Fibroblast of lung (primary cell): Measurements from ENCODE around the gene MAT2A. TPM values are rescaled to one million over a fixed set of nuclear protein-coding genes. Genes with fewer than 3 reads are reported as not detected.
A peak's percentile ranks its signal among the peaks of the same experiment; 100 is the strongest.

Experiments
- DNase-seq, 2 donors: peaks; one replicate each; pipeline versions ENCODE4 v3.0.0 to v3.0.0-alpha.2; 2010; ENCODE audit warnings: low read depth in 2 of 2
- H2AFZ ChIP-seq: 2 replicates; pipeline ENCODE4 v1.5.1; 2012; ENCODE audit warnings: low read length, control low read depth, inconsistent platforms
- H3K27ac ChIP-seq: 2 replicates; pipeline ENCODE4 v1.5.1; 2011; ENCODE audit warnings: low read length, control low read depth; ENCODE audit not compliant: insufficient read depth
- H3K27me3 ChIP-seq: 2 replicates; pipeline ENCODE4 v1.5.1; 2011; ENCODE audit warnings: mild to moderate bottlenecking, low read length; ENCODE audit not compliant: control insufficient read depth, insufficient read depth
- H3K36me3 ChIP-seq: 2 replicates; pipeline ENCODE4 v1.5.1; 2011; ENCODE audit warnings: low read length; ENCODE audit not compliant: control insufficient read depth, insufficient read depth
- H3K4me1 ChIP-seq: 2 replicates; pipeline ENCODE4 v1.5.1; 2011; ENCODE audit warnings: low read length; ENCODE audit not compliant: control insufficient read depth, insufficient read depth; ENCODE audit errors: extremely low read depth
- H3K4me2 ChIP-seq: 2 replicates; pipeline ENCODE4 v1.5.1; 2011; ENCODE audit warnings: low read length, control low read depth; ENCODE audit not compliant: insufficient read depth; ENCODE audit errors: extremely low read depth
- H3K4me3 ChIP-seq, 4 experiments: fragments of 200-600 bp in 1 of 4; sonication (generic) in 1 of 4; replicated peaks in 1 of 4; 2 replicates each; pipeline ENCODE4 v1.5.1; 2011 to 2016; ENCODE audit warnings: low read length in 4 of 4, low read depth in 3 of 4, mild to moderate bottlenecking in 3 of 4, control low read depth in 2 of 4, inconsistent platforms in 1 of 4, mixed read lengths in 1 of 4; ENCODE audit not compliant: insufficient read depth in 1 of 4; ENCODE audit errors: control extremely low read depth in 1 of 4
- H3K79me2 ChIP-seq: 2 replicates; pipeline ENCODE4 v1.5.1; 2012; ENCODE audit warnings: mild to moderate bottlenecking, low read length, inconsistent platforms; ENCODE audit not compliant: control insufficient read depth, insufficient read depth
- H3K9ac ChIP-seq: 2 replicates; pipeline ENCODE4 v1.5.1; 2011; ENCODE audit warnings: mild to moderate bottlenecking, low read length, control low read depth; ENCODE audit not compliant: insufficient read depth
- H3K9me3 ChIP-seq: 2 replicates; pipeline ENCODE4 v1.5.1; 2012; ENCODE audit warnings: low read depth, low read length; ENCODE audit not compliant: control insufficient read depth, insufficient read depth
- H4K20me1 ChIP-seq: 2 replicates; pipeline ENCODE4 v1.5.1; 2011; ENCODE audit warnings: low read length; ENCODE audit not compliant: control insufficient read depth, insufficient read depth; ENCODE audit errors: extremely low read depth
- EZH2 ChIP-seq: IDR thresholded peaks from 2 replicates; pipeline ENCODE4 v1.5.1; 2012; ENCODE audit warnings: low read length, control low read depth, mild to moderate bottlenecking; ENCODE audit errors: missing control alignments
- polyA plus RNA-seq, 2 donors: library from polyadenylated mRNA; depleted of rRNA in 1 of 2; stranded (reverse) in 1 of 2; unstranded in 1 of 2; fragments of >200 nt; gene quantifications; 2 replicates each; pipeline ENCODE4 v1.2.1, GENCODE V29; 2011 to 2012; ENCODE audit warnings: missing spikeins in 1 of 2
- total RNA-seq: library from RNA; depleted of rRNA; stranded (reverse); fragments of >200 nt; gene quantifications from 2 replicates; pipeline ENCODE4 v1.2.1, GENCODE V29; 2014
- TF ChIP-seq, protein P1 (sequence below), 2 donors: IDR thresholded peaks in 1 of 2; conservative IDR thresholded peaks in 1 of 2; 1 replicate in 1 of 2; 2 replicates in 1 of 2; pipeline ENCODE4 v1.5.1; 2011 to 2012; ENCODE audit warnings: low read length in 2 of 2, control low read depth in 1 of 2, inconsistent platforms in 1 of 2, low read depth in 1 of 2, mild to moderate bottlenecking in 1 of 2

MAT2A gene
- total and polyA plus RNA-seq, 2 donors (not counting 1 experiment from before 2014, with no cell fraction given), result 270 to 334 TPM

DNA sequence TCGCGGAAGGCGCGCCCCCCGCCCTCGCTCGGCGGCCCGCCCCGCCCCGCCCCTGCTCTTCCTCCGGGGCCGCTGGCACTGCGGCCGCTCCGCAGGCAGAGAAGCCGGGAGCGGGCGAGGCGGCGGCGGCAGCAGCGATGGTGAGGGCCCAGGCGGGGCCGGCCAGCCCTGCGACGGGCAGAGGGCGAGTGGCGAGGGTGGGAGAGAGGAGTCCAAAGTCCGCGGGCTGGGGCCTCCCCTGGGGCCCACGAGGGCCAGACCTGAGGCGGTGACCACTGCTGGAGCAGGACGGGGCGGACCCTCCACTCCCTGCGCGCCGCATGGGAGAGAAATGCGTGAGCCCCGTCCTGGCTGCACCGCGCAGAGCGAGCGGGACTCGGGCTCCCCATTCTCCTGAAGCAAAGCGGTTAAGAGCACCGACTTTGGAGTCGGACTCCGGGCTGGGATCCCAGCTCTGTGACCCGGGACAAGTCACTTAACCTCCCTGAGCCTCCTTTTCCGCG, 45.4 kb downstream of the MAT2A start, which contains the start of gene VAMP5:
VAMP5 (plus strand) TSS at position 78 of the 503 bp plus-strand sequence; CDS start at position 138, 60 bp downstream.
- Histone ChIP-seq H3K79me2 (peaks cover 1% of the 10 kb centered on the region), H3K4me3 (peak within 1 kb of the TSS; percentile 53 to 70 (median 58)), H3K27ac (peak within 1 kb of the TSS; percentile 88), H3K9ac (peak within 1 kb of the TSS; percentile 75), H3K4me1 (peaks cover 26% of the 10 kb centered on the region), H3K9me3 (no peaks in the 10 kb centered on the region), H4K20me1 (no peaks in the 10 kb centered on the region), H3K27me3 (no peaks in the 10 kb centered on the region), H3K4me2 (peak within 1 kb of the TSS; percentile 89), H3K36me3 (no peaks in the 10 kb centered on the region), H2AFZ (peak within 1 kb of the TSS; percentile 16)
- DNase-seq, result peak in 1 of 2 donors; percentile 32
- TF ChIP-seq, protein P1, sequence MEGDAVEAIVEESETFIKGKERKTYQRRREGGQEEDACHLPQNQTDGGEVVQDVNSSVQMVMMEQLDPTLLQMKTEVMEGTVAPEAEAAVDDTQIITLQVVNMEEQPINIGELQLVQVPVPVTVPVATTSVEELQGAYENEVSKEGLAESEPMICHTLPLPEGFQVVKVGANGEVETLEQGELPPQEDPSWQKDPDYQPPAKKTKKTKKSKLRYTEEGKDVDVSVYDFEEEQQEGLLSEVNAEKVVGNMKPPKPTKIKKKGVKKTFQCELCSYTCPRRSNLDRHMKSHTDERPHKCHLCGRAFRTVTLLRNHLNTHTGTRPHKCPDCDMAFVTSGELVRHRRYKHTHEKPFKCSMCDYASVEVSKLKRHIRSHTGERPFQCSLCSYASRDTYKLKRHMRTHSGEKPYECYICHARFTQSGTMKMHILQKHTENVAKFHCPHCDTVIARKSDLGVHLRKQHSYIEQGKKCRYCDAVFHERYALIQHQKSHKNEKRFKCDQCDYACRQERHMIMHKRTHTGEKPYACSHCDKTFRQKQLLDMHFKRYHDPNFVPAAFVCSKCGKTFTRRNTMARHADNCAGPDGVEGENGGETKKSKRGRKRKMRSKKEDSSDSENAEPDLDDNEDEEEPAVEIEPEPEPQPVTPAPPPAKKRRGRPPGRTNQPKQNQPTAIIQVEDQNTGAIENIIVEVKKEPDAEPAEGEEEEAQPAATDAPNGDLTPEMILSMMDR (conservative IDR thresholded peaks at IDR 0.05 in 1 of 2, IDR thresholded peaks at IDR 0.05 in 1 of 2; ENCODE audit: low read depth in 1 of 2, low read length in 2 of 2), result no peak
- no peak for TF ChIP-seq EZH2

DNA sequence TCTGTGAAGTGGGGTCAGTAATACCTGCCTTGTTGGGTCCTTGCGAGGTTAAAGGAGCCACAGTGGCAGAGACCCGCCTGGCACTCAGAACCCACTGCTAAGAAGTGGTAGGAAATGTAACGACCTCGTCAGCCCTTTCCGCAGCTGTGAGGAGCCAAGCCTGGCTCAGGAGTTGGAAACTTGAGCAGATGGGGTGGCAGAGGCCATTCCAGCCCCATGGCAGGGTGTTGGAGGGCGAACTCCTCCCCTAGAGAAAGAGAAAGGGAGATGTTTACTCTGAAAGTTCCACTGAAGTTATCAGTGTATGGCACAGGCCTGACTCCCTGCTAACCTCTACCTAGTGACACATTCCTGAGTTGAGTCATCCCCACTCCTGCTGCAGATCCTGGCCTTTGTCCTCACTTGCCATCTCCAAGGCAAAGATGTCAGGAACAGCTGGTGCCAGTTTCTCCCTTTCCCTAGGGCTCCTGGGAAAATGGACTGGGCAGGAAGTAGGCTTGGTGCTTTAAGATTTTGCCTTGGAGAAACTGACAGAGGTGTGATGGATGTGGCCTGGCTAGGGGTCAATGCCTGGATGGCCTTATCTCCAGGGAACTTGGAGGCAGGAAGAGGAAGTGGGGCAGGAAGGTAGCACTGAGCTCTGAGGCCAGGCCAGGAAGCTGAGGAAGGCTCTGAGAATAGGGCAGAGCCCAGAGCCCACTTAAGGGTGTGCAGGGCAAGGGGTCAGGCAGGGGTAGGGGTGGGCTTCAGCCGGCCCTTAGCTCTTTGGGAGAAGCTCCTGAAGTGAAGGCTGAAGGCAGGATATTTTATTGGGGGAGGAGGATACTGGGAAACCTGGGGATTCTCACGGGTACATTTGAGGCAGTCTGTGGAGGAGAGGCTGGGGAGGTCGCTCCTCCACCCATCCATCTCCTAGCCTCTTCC, 46.2 kb downstream of the MAT2A start:
- Histone ChIP-seq H3K9me3 (no peaks in the 10 kb centered on the region), H2AFZ (peak overlapping the region; percentile 16), H3K4me3 (peak overlapping the region; percentile 53 to 70 (median 58)), H3K27ac (peak overlapping the region; percentile 88), H3K4me1 (peaks cover 23% of the 10 kb centered on the region), H3K36me3 (no peaks in the 10 kb centered on the region), H3K9ac (peak overlapping the region; percentile 75), H3K79me2 (peaks cover 1% of the 10 kb centered on the region), H4K20me1 (no peaks in the 10 kb centered on the region), H3K4me2 (peak overlapping the region; percentile 89), H3K27me3 (no peaks in the 10 kb centered on the region)
- TF ChIP-seq EZH2, result no peak
- TF ChIP-seq, protein P1 (conservative IDR thresholded peaks at IDR 0.05 in 1 of 2, IDR thresholded peaks at IDR 0.05 in 1 of 2; ENCODE audit: low read depth in 1 of 2, low read length in 2 of 2), result no peak
- DNase-seq, result peak; percentile 61 to 65

DNA sequence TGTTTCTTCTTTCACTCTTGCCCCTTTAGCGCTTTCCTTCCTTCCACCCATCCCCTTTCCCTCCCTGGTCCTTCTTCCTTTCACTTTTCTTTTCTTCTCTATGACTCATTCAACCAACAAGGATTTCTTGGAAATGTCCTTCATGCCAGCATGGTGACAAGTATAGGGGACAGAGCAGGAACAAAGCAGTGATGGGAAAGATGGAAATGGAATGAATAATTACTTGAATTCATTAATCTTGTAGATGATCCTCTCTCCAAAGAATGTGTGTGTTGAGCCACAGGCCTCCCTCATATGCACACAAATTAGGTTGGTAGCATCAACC, 46.8 kb downstream of the MAT2A start:
- peaks cover 28% of the 10 kb centered on the region for H3K4me1 ChIP-seq
- H3K27me3 ChIP-seq, result no peaks in the 10 kb centered on the region
- no peaks in the 10 kb centered on the region for H4K20me1 ChIP-seq
- H3K9me3 ChIP-seq, result no peaks in the 10 kb centered on the region
- no peaks in the 10 kb centered on the region for H3K36me3 ChIP-seq
- peak overlapping the region in 2 of 4 experiments; percentile 4 to 70 for H3K4me3 ChIP-seq
- H3K9ac ChIP-seq, result no peak overlapping the region
- peak overlapping the region; percentile 89 for H3K4me2 ChIP-seq
- H2AFZ ChIP-seq, result no peak overlapping the region
- H3K79me2 ChIP-seq, result peaks cover 1% of the 10 kb centered on the region
- no peak for TF ChIP-seq EZH2
- TF ChIP-seq, protein P1 (conservative IDR thresholded peaks at IDR 0.05 in 1 of 2, IDR thresholded peaks at IDR 0.05 in 1 of 2; ENCODE audit: low read depth in 1 of 2, low read length in 2 of 2), result no peak
- peak; percentile 55 to 89 for DNase-seq
- H3K27ac ChIP-seq, result peak overlapping the region; percentile 88
